ENCODE results near the gene TMEM272.

- no peak for TF ChIP-seq CTCF (IDR thresholded peaks at IDR 0.05; ENCODE audit: borderline replicate concordance, extremely low read depth, low read length, poor library complexity, severe bottlenecking)
- TF ChIP-seq EZH2 (IDR thresholded peaks at IDR 0.05; ENCODE audit: borderline replicate concordance, low read depth, low read length, severe bottlenecking), result no peak
Observed at GRCh38 chr13:51770681-51771417, 74.1 kb downstream of the TMEM272 start.
